ENCODE measurements around the gene ARPC3.

GRCh38 chr12:110421701-110422100 is 28.4 kb downstream of the ARPC3 start:
- TF ChIP-seq, protein P1, sequence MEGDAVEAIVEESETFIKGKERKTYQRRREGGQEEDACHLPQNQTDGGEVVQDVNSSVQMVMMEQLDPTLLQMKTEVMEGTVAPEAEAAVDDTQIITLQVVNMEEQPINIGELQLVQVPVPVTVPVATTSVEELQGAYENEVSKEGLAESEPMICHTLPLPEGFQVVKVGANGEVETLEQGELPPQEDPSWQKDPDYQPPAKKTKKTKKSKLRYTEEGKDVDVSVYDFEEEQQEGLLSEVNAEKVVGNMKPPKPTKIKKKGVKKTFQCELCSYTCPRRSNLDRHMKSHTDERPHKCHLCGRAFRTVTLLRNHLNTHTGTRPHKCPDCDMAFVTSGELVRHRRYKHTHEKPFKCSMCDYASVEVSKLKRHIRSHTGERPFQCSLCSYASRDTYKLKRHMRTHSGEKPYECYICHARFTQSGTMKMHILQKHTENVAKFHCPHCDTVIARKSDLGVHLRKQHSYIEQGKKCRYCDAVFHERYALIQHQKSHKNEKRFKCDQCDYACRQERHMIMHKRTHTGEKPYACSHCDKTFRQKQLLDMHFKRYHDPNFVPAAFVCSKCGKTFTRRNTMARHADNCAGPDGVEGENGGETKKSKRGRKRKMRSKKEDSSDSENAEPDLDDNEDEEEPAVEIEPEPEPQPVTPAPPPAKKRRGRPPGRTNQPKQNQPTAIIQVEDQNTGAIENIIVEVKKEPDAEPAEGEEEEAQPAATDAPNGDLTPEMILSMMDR (IDR thresholded peaks at IDR 0.05): no peak
- no peak for TF ChIP-seq POLR2A (IDR thresholded peaks at IDR 0.05)
- no peak for TF ChIP-seq EP300 (IDR thresholded peaks at IDR 0.05)
- no peak for TF ChIP-seq POLR2AphosphoS5 (IDR thresholded peaks at IDR 0.05)
